Keratinocyte (primary cell): ENCODE results near the gene QSOX2. TPM values are rescaled to one million over a fixed set of nuclear protein-coding genes. Genes with fewer than 3 reads are reported as not detected.

Experiments
- DNase-seq: peaks from one replicate; pipeline ENCODE4 v3.0.0-alpha.2; 2011; ENCODE audit warnings: low read depth, missing footprints, low spot score
- FAIRE-seq: peaks from 2 replicates; lab custom pipeline; 2011; peaks lifted over from hg19 to GRCh38; lab: Jason Lieb, UNC
- H2AFZ ChIP-seq: 2 replicates; pipeline ENCODE4 v1.6.0; 2012; ENCODE audit warnings: low read length, control low read depth, inconsistent platforms; ENCODE audit not compliant: control insufficient read depth
- H3K27ac ChIP-seq: 2 replicates; pipeline ENCODE4 v1.5.1; 2011; ENCODE audit warnings: low read length; ENCODE audit not compliant: control insufficient read depth, insufficient read depth
- H3K27me3 ChIP-seq: 3 replicates; pipeline ENCODE4 v1.6.0; 2011; ENCODE audit warnings: low read length; ENCODE audit not compliant: control insufficient read depth, insufficient read depth; ENCODE audit errors: extremely low read depth
- H3K36me3 ChIP-seq, 2 experiments: 2 replicates in 1 of 2; 3 replicates in 1 of 2; pipeline ENCODE4 v1.5.1; 2011; ENCODE audit warnings: low read length in 2 of 2, mild to moderate bottlenecking in 1 of 2; ENCODE audit not compliant: control insufficient read depth in 2 of 2, insufficient read depth in 2 of 2; ENCODE audit errors: extremely low read depth in 1 of 2
- H3K4me1 ChIP-seq: 3 replicates; pipeline ENCODE4 v1.5.1; 2011; ENCODE audit warnings: low read length; ENCODE audit not compliant: control insufficient read depth, insufficient read depth; ENCODE audit errors: extremely low read depth
- H3K4me2 ChIP-seq: 3 replicates; pipeline ENCODE4 v1.6.0; 2011; ENCODE audit warnings: low read depth, low read length; ENCODE audit not compliant: control insufficient read depth, insufficient read depth; ENCODE audit errors: extremely low read depth
- H3K4me3 ChIP-seq, 3 experiments: fragments of 200-600 bp in 1 of 3; sonication (generic) in 1 of 3; 2 replicates in 2 of 3; 3 replicates in 1 of 3; pipeline ENCODE4 v1.5.1; 2011 to 2016; ENCODE audit warnings: low read length in 3 of 3, mild to moderate bottlenecking in 3 of 3, control low read depth in 2 of 3, inconsistent platforms in 1 of 3, low read depth in 1 of 3, mixed read lengths in 1 of 3, mixed run types in 1 of 3, moderate library complexity in 1 of 3; ENCODE audit not compliant: control insufficient read depth in 2 of 3, insufficient read depth in 2 of 3; ENCODE audit errors: extremely low read depth in 1 of 3
- H3K79me2 ChIP-seq: 2 replicates; pipeline ENCODE4 v1.6.0; 2012; ENCODE audit warnings: low read length; ENCODE audit not compliant: control insufficient read depth, insufficient read depth
- H3K9ac ChIP-seq: 3 replicates; pipeline ENCODE4 v1.6.0; 2011; ENCODE audit warnings: low read length; ENCODE audit not compliant: control insufficient read depth, insufficient read depth; ENCODE audit errors: extremely low read depth
- H3K9me1 ChIP-seq: 3 replicates; pipeline ENCODE4 v1.6.0; 2011; ENCODE audit warnings: low read length; ENCODE audit not compliant: control insufficient read depth, insufficient read depth; ENCODE audit errors: extremely low read depth
- H3K9me3 ChIP-seq: 2 replicates; pipeline ENCODE4 v1.5.1; 2012; ENCODE audit warnings: low read depth, low read length; ENCODE audit not compliant: control insufficient read depth
- H4K20me1 ChIP-seq: 3 replicates; pipeline ENCODE4 v1.6.0; 2011; ENCODE audit warnings: low read length; ENCODE audit not compliant: control insufficient read depth, insufficient read depth; ENCODE audit errors: extremely low read depth
- EZH2 ChIP-seq: IDR thresholded peaks from one replicate; pipeline ENCODE4 v1.6.1; 2012; ENCODE audit warnings: inconsistent platforms, mild to moderate bottlenecking, low read length, moderate library complexity
- dilution Hi-C: fragments of 300-500 bp; cut with MboI; formaldehyde crosslinking; loops from one replicate; pipeline ENCODE4 v1.7.0; 2020; ENCODE audit warnings: low sequenced_read_pairs; ENCODE audit not compliant: extremely low pct_ligation_motif_present
- polyA plus RNA-seq, 5 experiments: library from polyadenylated mRNA; depleted of rRNA in 3 of 5; stranded (reverse) in 3 of 5; stranded (forward) in 1 of 5; unstranded in 1 of 5; fragments of >200 nt; gene quantifications; 1 replicate in 1 of 5; 2 replicates in 3 of 5; 3 replicates in 1 of 5; pipeline versions ENCODE4 v1.2.1 to v1.2.3, GENCODE V29; 2011 to 2012; ENCODE audit warnings: missing spikeins in 2 of 5, low read depth in 1 of 5, low replicate concordance in 1 of 5
- TF ChIP-seq, protein P1 (sequence below), 3 experiments: IDR thresholded peaks in 1 of 3; conservative IDR thresholded peaks in 1 of 3; optimal IDR thresholded peaks in 1 of 3; 2 replicates in 2 of 3; 3 replicates in 1 of 3; pipeline versions ENCODE3 to v1.5.1; 2011; ENCODE audit warnings: low read length in 3 of 3, mild to moderate bottlenecking in 3 of 3, moderate library complexity in 2 of 3, control low read depth in 1 of 3, inconsistent platforms in 1 of 3; ENCODE audit not compliant: insufficient read depth in 2 of 3; ENCODE audit errors: extremely low read depth in 1 of 3

QSOX2 gene
- polyA plus RNA-seq, 1 donor (not counting 4 experiments of a cell fraction or from before 2014, with no cell fraction given), result 11.9 TPM

DNA sequence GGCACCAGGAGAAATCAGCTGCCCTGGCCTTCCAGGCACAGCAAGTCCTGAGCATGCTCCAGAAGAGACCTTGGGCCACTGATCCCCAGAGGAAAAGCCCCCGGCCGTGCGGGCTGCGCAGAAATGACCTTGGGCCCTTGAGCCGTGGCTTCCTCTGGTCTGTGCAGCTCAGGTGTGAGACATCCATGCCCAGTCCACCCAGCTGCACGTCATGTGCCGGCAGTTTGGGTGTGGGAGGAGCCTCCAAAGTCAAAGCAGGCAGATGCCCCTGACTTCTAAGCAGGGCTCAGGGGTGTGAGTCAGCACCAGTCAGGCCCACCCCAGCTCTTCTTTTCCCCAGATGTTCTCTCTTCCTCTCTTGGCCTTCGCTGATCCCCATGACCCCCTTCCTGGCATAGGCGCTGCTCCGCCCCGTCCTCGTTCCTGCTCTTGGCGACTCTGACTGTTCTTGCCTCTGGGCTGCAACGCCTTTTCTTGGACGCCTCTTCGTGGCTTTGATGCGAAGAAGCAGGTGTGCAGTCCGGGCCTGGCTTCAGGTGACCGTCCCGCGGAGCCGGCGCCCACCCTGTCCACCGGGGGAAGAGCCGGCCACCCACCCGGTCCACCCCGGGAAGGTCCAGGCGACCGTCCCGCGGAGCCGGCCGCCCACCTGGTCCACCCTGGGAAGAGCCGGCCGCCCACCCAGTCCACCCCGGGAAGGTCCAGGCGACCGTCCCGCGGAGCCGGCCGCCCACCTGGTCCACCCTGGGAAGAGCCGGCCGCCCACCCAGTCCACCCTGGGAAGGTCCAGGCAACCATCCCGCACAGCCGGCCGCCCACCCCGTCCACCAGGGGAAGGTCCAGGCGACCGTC lies 5.9 kb upstream of the QSOX2 start:
- Histone ChIP-seq H3K4me2 (peak overlapping the region; percentile 22), H4K20me1 (peaks cover 3% of the 10 kb centered on the region), H3K9me3 (no peaks in the 10 kb centered on the region), H3K4me3 (no peak overlapping the region), H3K4me1 (peaks cover 11% of the 10 kb centered on the region), H3K27me3 (peaks cover 55% of the 10 kb centered on the region), H3K9me1 (no peaks in the 10 kb centered on the region), H3K36me3 (no peaks in the 10 kb centered on the region), H2AFZ (peak overlapping the region; percentile 23), H3K9ac (no peak overlapping the region), H3K79me2 (no peaks in the 10 kb centered on the region), H3K27ac (no peak overlapping the region)
- TF ChIP-seq, protein P1, sequence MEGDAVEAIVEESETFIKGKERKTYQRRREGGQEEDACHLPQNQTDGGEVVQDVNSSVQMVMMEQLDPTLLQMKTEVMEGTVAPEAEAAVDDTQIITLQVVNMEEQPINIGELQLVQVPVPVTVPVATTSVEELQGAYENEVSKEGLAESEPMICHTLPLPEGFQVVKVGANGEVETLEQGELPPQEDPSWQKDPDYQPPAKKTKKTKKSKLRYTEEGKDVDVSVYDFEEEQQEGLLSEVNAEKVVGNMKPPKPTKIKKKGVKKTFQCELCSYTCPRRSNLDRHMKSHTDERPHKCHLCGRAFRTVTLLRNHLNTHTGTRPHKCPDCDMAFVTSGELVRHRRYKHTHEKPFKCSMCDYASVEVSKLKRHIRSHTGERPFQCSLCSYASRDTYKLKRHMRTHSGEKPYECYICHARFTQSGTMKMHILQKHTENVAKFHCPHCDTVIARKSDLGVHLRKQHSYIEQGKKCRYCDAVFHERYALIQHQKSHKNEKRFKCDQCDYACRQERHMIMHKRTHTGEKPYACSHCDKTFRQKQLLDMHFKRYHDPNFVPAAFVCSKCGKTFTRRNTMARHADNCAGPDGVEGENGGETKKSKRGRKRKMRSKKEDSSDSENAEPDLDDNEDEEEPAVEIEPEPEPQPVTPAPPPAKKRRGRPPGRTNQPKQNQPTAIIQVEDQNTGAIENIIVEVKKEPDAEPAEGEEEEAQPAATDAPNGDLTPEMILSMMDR (optimal IDR thresholded peaks at IDR 0.05 in 1 of 3, IDR thresholded peaks at IDR 0.05 in 1 of 3, conservative IDR thresholded peaks at IDR 0.05 in 1 of 3; ENCODE audit: extremely low read depth in 1 of 3, insufficient read depth in 2 of 3, low read length in 3 of 3), result no peak
- FAIRE-seq (no peak), DNase-seq (no peak)
- dilution Hi-C loops, result no loop called here

DNA sequence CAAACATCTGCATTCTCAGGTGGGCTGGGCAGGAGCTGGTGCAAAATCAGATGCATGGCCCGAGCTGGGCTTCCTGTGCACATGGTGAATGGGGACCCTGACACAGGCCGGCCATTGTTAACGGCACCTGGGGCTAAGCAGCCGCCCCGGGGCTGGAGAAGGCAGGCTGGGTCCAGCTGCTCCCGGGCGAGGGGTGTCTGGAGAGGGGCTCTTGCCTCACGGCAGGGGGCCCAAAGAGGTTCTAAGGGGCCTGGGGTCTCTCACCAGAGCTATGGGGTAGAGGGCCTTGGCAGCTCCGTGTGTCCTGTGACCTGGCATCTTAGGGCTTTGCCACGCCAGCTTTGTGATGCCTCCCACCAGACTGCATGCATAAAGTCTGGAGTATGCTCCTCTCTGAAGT lies 5.1 kb upstream of the QSOX2 start:
- Histone ChIP-seq H3K4me2 (no peak overlapping the region), H3K9me1 (no peaks in the 10 kb centered on the region), H3K9me3 (no peaks in the 10 kb centered on the region), H3K27me3 (peaks cover 57% of the 10 kb centered on the region), H3K4me1 (peaks cover 11% of the 10 kb centered on the region), H3K79me2 (no peaks in the 10 kb centered on the region), H2AFZ (no peak overlapping the region), H3K36me3 (no peaks in the 10 kb centered on the region), H3K9ac (no peak overlapping the region), H3K4me3 (no peak overlapping the region), H3K27ac (no peak overlapping the region), H4K20me1 (peaks cover 3% of the 10 kb centered on the region)
- no peak for FAIRE-seq
- TF ChIP-seq, protein P1 (optimal IDR thresholded peaks at IDR 0.05 in 1 of 3, IDR thresholded peaks at IDR 0.05 in 1 of 3, conservative IDR thresholded peaks at IDR 0.05 in 1 of 3; ENCODE audit: extremely low read depth in 1 of 3, insufficient read depth in 2 of 3, low read length in 3 of 3), result no peak
- no peak for TF ChIP-seq EZH2
- dilution Hi-C loops, result no loop called here
- no peak for DNase-seq
